ENCODE data around the gene BDKRB2.

- TF ChIP-seq CTCF (IDR thresholded peaks at IDR 0.05) = no peak
- no peak for TF ChIP-seq PBX3 (IDR thresholded peaks at IDR 0.05)
- no peak for TF ChIP-seq NPAS2 (CRISPR knock-in tag; IDR thresholded peaks at IDR 0.05; ENCODE audit: borderline replicate concordance)
- no peak for TF ChIP-seq EP300 (IDR thresholded peaks at IDR 0.05)
- no peak for TF ChIP-seq NR3C1 (IDR thresholded peaks at IDR 0.05)
These were observed 1.3 kb downstream of the BDKRB2 start for GRCh38 chr14:96205978-96206360.
